DMS53 treated with DMSO at 0.1 percent for 48 hours (cell line): ENCODE results near the gene SHISA9.

ENCODE experiments used
- DNase-seq: peaks from one replicate; lab custom pipeline; 2025; ENCODE audit not compliant: unreplicated experiment; lab: John Stamatoyannopoulos, UW

Gene SHISA9

DNA sequence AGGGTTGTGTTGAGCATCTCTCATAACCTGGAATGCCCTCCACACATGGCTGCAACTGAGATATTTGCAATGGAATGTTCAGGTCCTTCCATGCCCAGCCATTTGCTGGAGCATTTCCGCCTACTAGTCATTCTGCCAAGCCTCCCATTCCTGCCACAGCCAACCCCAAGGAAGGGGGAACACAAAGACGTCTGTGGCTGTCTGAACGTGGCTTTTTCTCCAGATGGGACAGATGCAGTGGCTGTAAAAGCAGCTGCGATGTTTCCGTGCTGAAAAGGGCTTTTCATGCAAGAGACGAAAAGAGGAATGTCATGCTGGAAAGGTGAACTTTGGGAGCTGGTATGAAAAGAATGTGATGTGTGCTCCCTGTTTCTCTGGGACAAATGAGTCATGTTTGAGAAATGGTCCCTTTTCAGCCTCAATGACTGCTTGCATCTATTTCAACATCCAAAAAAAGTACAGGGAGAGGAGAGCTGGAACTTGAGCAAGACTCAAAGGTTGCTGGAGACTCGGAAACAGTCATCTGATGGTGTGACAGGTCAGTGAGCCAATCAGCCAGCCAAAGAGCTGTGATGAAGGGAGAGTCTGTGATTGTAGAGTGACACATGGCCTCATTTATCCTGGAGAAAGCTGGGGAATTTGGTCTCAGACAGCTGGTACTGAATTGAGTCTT lies 208.9 kb downstream of the SHISA9 start:
- DNase-seq, result no peak

DNA sequence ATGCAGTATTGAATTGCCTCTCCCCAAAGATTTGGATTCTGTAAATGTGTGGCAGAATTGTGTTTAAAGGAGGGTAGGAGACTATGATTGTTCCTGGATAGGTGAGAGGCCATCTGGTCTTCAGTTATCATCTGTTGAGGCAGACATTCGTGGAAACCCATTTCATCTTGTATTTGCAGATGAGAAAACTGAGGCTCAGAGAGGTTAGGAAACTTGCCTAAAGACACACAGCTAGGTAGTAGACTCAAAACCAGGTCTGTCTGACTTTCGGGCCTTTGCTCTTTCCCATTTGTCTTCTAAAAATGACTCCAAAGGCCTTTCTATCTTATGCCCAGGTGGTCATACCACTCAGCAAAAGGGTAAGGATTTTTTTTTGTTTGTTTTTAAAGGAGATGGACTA lies 210.3 kb downstream of the SHISA9 start:
- no peak for DNase-seq

DNA sequence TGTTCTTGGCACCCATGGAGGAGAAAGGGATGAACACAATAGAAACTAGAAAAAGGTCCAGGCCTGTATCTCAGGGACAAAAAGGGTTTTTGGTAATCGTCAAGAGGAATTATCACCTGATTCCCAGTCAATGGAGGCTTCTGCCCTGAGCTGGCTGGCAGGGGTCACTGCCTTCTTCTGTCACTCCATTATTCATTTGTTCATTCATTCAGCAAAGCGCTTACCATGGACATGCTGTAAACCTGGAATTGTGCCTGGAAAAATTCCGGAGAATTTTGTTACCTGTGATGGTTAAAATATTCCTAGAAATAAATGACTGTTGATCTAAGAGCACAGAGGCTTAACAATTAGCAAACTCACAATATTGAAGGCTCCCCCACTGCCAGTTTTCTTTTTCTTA lies 212.3 kb downstream of the SHISA9 start:
- DNase-seq, result no peak

DNA sequence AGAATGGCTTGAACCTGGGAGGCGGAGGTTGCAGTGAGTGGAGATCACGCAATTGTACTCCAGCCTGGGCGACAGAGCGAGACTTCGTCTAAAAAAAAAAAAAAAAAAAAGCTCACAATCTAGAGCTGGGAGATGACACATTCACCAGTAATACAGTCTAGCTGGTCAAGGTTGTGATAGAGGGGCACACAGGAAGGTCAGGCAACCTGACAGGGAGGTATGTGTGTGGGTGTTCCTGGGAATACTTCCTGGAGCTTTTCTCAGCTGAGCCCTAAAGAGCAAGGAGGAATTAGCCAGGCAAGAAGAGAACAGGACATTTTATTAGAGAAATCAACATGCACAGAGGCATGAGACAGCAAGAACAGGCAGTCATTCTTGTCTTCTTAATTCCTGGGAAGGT lies 216.7 kb downstream of the SHISA9 start:
- no peak for DNase-seq

DNA sequence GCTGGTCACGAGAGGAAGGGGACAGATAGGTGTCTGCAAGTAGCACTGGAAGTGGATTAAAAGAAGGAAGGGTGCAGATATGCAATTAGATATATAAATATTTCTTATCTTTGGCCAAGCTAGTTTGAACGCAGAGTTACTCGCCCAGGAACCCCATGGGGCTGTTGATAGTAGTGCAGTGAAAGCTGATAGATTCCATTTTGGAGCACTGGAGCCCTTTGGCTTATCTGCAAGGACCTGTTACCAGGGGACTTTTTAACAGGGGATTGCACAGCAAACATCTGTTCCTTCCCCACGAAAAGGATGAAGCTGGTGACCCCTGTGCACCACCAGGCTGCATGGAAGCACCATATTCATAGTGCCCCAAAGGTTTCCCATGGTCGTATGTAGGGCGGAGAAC lies 218.7 kb downstream of the SHISA9 start:
- DNase-seq, result no peak

DNA sequence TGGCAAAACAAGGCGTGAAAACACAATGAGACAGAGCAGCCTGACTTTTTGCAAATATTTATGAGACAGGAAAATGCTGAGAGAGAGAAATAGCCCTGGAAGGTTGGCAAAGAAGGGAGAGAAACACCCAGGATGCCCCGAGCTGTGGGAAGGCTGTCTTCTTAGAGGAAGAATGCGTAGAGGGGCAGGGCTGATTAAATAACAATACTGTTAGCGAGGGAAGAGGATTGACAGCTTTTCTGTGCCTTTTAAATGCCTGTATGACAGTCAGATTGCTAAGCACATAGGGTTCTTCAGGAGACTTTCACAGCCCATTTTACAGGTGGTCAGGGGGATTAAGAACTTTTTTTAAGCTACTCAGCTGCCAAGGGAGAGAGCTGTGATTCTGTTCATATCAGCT lies 219.2 kb downstream of the SHISA9 start:
- DNase-seq, result no peak

DNA sequence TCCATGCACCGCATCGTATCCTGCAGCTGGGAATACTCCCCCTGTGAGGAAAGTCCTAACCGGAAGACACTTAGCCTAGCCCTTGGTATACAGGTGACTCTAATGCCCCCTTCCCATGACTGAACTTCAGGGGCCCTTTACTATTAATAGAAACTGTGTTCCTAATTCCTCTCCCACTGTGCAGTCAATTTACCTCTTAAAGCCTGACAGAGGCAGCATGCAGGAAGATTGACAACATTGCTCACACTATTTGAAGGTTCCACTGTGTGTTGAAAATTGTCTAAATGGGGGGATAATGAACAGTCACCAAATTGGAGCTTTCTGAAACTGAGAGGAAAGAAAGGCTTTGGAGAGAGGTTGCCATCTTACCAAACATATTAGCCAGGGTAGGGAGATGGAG lies 222.6 kb downstream of the SHISA9 start:
- no peak for DNase-seq

DNA sequence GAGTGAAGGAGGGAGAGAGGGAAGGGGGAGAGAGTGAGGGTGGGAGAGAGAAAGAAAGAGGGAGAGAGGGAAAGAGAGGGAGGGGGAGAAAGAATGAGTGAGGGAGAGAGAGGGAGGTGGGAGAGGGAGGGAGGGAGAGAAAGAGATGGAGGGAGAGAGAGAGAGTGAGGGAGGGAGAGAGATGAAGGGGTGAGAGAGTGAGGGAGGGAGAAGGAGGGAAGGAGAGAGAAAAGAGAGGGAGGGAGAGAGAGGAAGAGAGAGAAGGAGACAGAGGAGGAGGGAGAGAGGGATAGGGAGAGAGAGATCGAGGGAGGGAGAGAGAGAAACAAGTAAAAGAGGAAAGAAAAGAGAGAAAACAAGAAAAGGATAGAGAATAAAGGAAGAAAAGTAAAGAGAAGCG lies 225.7 kb downstream of the SHISA9 start:
- no peak for DNase-seq

DNA sequence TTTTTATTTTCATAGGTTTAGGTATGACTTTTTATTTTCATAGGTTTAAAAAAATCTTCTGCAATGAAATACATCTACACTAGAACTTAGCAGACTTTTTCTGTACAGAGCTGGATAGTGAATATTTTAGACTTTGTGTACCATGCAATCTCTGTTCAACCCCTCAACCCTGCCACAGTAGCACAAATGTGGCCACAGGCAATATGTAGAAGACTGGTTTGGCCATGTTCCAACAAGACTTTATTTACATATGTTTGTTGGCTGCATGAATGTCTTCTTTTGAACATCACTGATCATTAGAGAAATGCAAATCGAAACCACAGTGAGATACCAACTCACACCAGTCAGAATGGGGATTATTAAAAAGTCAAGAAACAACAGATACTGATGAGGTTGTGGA lies 229.2 kb downstream of the SHISA9 start:
- no peak for DNase-seq

DNA sequence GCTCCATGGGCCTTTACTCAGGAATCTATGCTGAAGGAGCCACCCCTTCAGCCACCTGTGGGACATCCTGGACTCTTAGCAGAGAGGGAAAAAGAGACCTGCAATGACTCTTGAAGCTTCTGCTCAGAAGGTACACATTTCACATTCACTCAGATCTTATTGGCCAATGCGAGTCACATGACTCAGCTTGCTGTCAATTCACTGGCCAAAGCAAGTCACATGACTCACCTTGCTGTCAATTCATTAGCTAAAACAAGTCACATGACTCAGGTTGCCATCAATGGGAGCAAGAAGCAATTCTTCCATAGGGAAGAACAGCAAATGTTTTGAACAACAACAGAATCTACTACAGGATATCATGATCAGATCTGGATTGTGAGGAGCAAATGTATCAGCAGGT lies 233.4 kb downstream of the SHISA9 start:
- DNase-seq, result no peak

DNA sequence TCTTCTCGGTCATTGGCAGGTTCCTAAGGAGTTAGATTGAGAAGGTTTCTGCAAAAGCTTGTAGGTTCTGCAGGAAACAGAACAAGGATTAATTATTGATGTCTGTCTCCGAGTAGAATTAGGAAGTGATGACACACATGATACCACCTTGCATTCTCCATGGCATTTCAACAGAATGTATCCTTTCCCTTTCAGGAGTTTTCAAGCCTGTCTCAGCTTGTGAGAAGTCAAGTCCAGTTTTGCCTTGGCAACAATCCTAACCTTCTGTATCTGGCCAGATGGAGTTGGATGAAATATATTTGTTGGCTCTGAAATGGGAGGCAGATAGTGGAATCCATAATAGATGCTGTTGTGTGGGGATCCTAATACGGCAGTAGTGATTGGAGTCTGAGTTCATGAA lies 235.5 kb downstream of the SHISA9 start:
- DNase-seq, result no peak

DNA sequence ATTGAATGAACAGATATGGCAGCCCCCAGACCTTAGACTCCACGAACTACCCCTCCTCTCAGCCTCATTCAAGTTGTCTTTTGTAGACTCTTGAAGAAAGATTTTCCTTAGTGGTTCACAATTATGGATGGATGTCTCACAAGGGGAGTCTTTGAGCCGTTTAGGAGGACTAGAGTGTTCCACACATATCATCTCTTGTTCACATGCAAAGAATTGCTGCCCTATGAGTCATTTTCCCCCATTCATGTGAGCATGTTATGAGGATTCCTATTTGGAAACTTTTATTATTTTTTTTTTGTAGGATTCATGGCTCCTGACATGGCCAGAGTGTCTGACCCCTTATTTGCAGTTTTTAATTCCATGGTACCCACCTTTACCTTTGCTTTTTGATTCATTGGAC lies 237.1 kb downstream of the SHISA9 start:
- no peak for DNase-seq

DNA sequence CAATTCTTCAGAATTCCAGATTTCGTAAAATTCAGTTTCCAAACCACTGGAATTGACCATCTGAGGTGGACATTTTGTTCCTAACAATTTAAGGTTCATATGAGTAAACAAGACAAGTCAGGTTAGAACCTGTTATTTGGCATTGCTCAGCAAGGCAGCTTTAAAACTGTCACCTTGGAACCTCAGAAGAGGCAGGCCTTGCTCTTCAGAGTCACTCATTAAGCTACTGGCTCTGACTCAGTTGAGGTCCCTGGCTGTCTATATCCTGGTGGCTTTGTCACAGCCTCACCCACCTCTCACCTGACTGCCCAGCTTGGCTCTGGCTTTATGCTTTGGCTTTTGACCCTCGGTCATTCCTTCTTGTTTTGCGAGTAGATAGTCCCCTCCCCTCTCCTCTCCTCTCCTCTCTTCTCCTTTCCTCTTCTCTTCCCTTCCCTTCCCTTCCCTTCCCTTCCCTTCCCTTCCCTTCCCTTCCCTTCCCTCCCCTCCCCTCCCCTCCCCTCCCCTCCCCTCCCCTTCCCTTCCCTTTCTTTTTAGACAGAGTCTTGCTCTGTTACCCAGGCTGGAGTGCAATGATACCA lies 238.4 kb downstream of the SHISA9 start:
- DNase-seq, result no peak

DNA sequence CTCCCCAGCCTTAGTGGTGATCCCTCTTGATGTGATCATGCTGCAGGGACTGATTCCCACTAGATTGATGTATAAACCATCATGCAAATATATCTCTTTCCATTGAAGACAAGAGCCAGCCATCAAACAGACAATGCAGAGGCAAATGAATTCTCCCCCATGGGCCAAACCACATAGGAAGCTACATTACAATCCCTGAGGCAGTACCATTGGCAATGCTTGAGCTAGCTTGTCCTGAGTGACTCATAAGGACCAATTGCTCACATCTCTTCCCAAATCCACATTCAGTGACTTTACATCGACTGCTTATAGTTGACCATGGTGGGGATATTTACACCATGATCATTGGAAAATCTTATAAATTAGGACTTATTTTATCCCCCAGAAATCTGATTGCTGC lies 242.2 kb downstream of the SHISA9 start:
- DNase-seq, result no peak

DNA sequence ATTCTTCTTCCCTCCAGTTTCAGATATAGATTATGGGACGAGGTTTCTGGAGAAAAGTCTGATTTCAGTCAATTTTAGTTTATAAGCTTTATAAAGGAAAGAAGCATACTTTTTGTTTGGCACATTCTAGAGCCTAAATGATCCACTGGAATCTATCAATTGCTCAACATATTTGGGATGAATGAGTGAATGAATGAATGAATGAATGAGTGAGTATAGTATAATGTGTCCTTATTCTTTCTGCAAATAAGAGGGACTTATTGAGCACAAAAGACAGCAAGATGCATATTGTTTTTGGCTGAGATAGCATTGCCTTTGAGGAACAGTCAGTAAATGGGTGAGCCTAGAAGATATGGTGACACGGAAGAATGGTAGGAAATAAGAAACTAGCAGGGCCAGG lies 245.4 kb downstream of the SHISA9 start:
- DNase-seq, result no peak

DNA sequence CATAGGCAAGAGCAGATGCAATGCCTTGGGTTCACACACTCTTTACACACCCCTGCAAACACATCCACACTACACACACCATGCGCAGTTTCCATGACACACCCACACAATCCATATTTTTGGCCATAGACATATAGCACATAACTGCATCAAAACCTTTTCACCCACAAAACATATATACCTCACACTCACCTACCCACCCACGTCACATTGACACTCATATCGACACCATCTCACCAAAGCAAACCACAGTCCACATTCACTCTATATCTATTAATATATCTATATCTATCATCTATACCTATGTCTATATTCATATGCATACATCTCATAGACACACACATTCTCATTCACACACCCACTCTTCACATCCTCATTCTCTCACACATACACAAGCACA lies 246.9 kb downstream of the SHISA9 start:
- DNase-seq, result no peak

DNA sequence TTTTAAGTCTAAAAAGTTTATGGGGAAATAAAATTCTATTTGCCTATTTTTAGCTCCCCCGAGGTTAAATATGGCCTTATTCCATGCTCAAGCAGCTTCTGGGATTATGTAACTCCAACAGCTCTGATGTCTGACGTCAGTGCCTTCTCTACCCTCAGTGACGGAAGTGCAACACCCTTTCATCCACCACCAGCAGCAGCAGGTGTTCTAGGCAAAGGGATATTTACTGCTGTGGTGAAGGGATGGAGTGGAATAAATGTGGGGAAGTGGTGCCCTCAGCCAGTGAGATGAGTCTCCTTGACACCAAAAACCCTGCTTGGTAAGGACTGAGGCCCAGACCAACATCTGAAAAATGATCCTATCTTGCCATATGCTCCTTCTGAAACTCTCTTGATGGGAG lies 247.4 kb downstream of the SHISA9 start:
- DNase-seq, result no peak

DNA sequence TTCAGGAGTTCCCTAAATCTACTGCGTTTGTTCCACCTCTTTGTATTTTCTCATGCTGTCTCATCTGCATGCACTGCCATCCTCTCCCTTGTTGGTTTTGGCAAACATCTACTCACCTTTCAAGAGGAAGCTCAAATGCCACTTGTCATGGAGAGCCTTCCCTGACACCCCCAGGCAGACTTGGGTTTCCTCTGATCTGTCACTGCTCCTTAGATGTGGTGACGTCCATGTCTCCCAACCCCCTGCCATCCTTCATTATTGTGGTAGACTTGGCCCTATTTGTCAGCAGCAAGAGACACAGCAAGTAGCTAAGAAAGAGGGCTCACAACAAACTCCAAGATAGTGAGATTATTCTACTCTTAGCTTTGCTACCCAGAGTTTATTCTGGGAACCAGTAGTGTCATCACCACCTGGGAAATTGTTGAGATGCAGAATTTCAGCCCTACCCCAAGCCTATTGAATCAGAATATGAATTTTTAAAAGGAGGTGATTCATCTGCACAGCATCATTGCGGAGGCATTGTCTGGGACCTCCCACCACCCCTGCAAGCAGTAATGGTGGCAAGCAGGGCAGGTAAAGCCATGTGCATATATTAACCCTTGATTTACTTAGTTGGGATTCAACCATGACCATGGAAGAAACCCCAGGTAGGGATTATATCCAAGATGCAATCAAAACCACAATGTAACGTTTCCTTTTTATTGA lies 248.9 kb downstream of the SHISA9 start:
- no peak for DNase-seq

DNA sequence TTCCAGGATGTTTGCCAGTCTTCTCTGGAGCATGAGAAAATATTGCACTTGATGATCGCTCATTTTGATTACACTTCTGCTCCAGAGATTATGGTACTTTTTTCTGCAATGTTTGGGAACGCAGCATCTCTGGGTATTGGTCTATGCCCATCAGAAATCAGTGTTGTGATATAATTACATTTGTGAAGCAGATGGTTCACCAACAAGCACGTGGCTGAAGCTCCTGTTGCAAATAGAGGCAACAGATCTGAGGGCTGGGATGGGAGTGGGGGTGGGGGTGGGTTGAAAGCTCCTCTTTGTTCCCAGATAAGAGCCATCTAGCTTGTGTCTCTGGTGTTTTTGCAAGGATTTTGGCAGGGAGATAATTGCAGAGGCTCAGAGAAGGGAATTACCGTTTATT lies 252.3 kb downstream of the SHISA9 start:
- DNase-seq, result no peak

DNA sequence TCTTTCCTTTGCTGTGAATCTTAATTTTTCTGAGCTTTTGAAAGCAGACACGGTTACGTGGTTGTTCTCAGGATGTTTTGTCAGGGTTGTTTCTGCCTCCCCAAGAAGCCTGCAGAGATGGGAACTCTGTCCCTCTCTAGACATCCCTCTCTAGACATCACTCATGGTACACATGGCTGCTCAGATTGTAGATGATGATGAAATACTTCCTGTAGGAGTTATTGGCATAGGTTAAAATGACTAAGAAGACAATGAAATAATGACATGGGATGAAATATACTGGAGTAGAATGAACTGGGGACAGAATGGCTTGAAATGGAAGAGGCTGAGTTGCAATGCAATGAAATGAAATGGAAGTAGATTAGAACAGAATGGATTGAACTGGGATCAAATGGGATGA lies 253.4 kb downstream of the SHISA9 start:
- no peak for DNase-seq

DNA sequence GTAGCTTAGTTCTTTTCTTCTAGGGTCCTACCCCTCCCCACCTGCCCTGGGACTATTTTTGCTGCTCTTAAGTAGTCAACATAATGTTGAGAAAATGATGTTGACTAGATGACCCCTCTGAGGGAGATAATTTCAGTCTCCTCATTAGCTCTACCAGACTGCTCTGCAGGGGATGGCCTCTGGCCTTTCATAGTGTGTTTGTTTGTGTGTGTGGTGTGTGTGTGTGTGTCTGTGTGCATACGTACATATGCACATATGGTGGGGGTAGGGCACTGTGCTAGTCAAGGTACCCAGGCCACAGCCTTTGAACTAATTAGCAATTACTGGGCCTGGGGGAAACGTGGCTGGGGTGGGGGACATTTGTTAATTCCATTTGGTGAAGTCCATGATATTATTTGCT lies 254.0 kb downstream of the SHISA9 start:
- no peak for DNase-seq

DNA sequence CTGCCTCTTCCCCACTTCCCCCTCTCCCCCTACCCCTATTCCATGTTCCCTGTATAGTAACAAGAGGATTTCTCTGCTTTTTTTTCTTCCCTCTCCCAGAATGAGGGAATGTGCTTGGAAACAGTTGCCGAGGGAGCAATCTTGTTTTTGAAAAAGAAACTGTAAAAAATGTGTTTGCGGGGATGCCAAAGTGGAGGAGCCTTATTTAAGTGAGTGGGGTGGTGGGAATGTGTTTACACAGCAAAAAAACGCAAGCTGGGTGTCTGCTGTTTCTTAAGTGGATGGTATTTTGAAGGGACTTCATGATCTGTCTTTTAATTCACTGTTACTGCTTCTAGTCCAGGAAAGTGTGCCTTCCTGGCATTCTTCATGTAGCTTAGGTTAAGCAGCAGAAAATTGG lies 254.4 kb downstream of the SHISA9 start:
- DNase-seq, result no peak

DNA sequence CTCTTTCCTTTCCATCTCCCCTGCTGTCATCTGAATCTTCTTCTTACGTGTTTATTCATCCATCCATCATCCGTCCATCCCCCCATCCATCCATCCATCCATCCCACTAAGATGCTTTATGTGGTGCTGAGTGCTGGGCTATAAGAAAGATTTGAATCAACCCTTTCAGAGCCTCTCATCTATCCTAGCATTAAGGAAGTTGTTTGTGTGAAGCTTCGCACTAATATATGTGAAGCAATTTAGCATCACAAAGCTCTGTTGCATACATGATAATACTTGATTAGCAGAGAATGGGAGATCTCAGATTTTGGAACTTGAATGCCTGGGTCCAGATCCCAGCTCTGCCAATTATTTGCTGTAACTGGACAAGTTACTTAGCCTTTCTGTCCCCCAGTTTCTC lies 255.7 kb downstream of the SHISA9 start:
- DNase-seq, result no peak
